ENCODE results near the gene ZFAND5. TPM values are rescaled to one million over a fixed set of nuclear protein-coding genes. Genes with fewer than 3 reads are reported as not detected.

Gene ZFAND5
- total and polyA plus RNA-seq, 10 of the 15 experiments (the other 5 are each of a cell fraction or from before 2014, with no cell fraction given): 22.5 to 107 (median 63.3) TPM

GRCh38 chr9:72364679-72365524, at the start of gene ZFAND5 (continued):
- TF ChIP-seq ZNF217 (IDR thresholded peaks at IDR 0.05): no peak
- TF ChIP-seq POU2F2 (IDR thresholded peaks at IDR 0.05; ENCODE audit: borderline replicate concordance, low read depth, low read length): peak; percentile 93
- TF ChIP-seq CEBPB (IDR thresholded peaks at IDR 0.05; ENCODE audit: borderline replicate concordance in 1 of 2, low read depth in 2 of 2, low read length in 2 of 2): no peak
- TF ChIP-seq ZBTB33 (IDR thresholded peaks at IDR 0.05): no peak
- no peak for TF ChIP-seq SUPT20H (IDR thresholded peaks at IDR 0.05; ENCODE audit: borderline replicate concordance, control insufficient read depth, low read depth, low read length)
- no peak for TF ChIP-seq RELA (IDR thresholded peaks at IDR 0.05; ENCODE audit: borderline replicate concordance, partially characterized antibody)
- TF ChIP-seq ZNF24 (IDR thresholded peaks at IDR 0.05): no peak
- no peak for TF ChIP-seq NFIC (IDR thresholded peaks at IDR 0.05; ENCODE audit: low read depth, low read length)
- no peak for TF ChIP-seq MYC (IDR thresholded peaks at IDR 0.05; ENCODE audit: insufficient read depth, insufficient read length, insufficient replicate concordance, low read length, severe bottlenecking)
- no peak for TF ChIP-seq FOS (IDR thresholded peaks at IDR 0.05; ENCODE audit: borderline replicate concordance, extremely low read depth, insufficient read length)
- TF ChIP-seq RFX5 (IDR thresholded peaks at IDR 0.05; ENCODE audit: low read depth, low read length): peak; percentile 38; the same call in 1 of the 2 replicates
- TF ChIP-seq GABPA (IDR thresholded peaks at IDR 0.05; ENCODE audit: low read depth): no peak
- TF ChIP-seq RELB (IDR thresholded peaks at IDR 0.05; ENCODE audit: low read depth): no peak
- TF ChIP-seq SIX5 (IDR thresholded peaks at IDR 0.05; ENCODE audit: low read depth, low read length, severe bottlenecking): no peak
- TF ChIP-seq BCL3 (IDR thresholded peaks at IDR 0.05; ENCODE audit: borderline replicate concordance, insufficient read depth, low read depth, low read length, poor library complexity, severe bottlenecking): no peak
- no peak for TF ChIP-seq BCL11A (IDR thresholded peaks at IDR 0.05; ENCODE audit: low read depth, low read length)
- peak; percentile 85 for TF ChIP-seq IKZF1 (conservative IDR thresholded peaks at IDR 0.05)
- no peak for TF ChIP-seq EZH2 (IDR thresholded peaks at IDR 0.05; ENCODE audit: borderline replicate concordance, control insufficient read depth, low read depth, low read length)
- TF ChIP-seq SMAD5 (IDR thresholded peaks at IDR 0.05; ENCODE audit: low read depth): peak; percentile 95
- TF ChIP-seq, protein P1, sequence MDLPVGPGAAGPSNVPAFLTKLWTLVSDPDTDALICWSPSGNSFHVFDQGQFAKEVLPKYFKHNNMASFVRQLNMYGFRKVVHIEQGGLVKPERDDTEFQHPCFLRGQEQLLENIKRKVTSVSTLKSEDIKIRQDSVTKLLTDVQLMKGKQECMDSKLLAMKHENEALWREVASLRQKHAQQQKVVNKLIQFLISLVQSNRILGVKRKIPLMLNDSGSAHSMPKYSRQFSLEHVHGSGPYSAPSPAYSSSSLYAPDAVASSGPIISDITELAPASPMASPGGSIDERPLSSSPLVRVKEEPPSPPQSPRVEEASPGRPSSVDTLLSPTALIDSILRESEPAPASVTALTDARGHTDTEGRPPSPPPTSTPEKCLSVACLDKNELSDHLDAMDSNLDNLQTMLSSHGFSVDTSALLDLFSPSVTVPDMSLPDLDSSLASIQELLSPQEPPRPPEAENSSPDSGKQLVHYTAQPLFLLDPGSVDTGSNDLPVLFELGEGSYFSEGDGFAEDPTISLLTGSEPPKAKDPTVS (IDR thresholded peaks at IDR 0.05; ENCODE audit: low read depth, low read length): 0 out of 2 replicates have a peak, but pooled peaks have one; percentile 6
- no peak for TF ChIP-seq ZNF384 (IDR thresholded peaks at IDR 0.05; ENCODE audit: borderline replicate concordance, low read depth, low read length)
- TF ChIP-seq SIN3A (IDR thresholded peaks at IDR 0.05; ENCODE audit: low read depth, low read length): 0 out of 2 replicates have a peak, but pooled peaks have one; percentile 9
- TF ChIP-seq IKZF2 (IDR thresholded peaks at IDR 0.05): no peak; a peak in 1 of 4 replicates
